GM19452 (cell line): ENCODE results near the gene USP9Y.
"Not testable (repeated sequence)": the region's sequence is repeated elsewhere in the genome, so short reads cannot be mapped to it uniquely, and the experiment has no call there.

ENCODE experiments used
- ATAC-seq: cut with Tn5 transposase; IDR thresholded peaks from one replicate; pipeline ENCODE4 v1.9.1; 2021; ENCODE audit not compliant: unreplicated experiment

USP9Y gene, protein sequence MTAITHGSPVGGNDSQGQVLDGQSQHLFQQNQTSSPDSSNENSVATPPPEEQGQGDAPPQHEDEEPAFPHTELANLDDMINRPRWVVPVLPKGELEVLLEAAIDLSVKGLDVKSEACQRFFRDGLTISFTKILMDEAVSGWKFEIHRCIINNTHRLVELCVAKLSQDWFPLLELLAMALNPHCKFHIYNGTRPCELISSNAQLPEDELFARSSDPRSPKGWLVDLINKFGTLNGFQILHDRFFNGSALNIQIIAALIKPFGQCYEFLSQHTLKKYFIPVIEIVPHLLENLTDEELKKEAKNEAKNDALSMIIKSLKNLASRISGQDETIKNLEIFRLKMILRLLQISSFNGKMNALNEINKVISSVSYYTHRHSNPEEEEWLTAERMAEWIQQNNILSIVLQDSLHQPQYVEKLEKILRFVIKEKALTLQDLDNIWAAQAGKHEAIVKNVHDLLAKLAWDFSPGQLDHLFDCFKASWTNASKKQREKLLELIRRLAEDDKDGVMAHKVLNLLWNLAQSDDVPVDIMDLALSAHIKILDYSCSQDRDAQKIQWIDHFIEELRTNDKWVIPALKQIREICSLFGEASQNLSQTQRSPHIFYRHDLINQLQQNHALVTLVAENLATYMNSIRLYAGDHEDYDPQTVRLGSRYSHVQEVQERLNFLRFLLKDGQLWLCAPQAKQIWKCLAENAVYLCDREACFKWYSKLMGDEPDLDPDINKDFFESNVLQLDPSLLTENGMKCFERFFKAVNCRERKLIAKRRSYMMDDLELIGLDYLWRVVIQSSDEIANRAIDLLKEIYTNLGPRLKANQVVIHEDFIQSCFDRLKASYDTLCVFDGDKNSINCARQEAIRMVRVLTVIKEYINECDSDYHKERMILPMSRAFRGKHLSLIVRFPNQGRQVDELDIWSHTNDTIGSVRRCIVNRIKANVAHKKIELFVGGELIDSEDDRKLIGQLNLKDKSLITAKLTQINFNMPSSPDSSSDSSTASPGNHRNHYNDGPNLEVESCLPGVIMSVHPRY (N-terminal part only)

DNA sequence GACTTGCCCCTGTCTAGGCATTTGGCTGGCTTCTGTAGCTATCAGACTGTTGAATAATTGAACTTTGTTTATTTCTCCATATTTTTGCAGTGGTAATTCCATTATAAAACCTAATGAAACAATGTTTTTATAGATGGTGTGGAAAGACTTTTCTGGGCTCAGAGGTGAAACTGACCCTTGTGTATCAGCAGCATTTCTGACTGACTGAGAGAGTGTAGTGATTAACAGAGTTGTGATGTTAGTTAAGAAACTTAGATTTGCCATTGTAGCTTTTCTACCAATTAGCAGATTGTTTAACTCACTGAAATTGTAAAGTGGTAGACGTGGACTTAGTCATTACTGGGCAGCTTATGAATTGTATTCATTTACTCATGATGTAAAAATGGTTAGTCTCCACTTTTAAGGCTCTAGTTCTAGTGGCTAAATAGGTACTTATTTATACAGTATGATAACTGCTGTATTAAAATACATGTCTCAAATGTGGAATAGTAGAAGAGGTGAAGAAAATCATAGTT lies at the start of gene USP9Y:
Gene USP9Y (plus strand): TSS at position 51 of the 515 bp plus-strand sequence. CDS start 8,217 bp downstream, outside the sequence.
- no peak for ATAC-seq

DNA sequence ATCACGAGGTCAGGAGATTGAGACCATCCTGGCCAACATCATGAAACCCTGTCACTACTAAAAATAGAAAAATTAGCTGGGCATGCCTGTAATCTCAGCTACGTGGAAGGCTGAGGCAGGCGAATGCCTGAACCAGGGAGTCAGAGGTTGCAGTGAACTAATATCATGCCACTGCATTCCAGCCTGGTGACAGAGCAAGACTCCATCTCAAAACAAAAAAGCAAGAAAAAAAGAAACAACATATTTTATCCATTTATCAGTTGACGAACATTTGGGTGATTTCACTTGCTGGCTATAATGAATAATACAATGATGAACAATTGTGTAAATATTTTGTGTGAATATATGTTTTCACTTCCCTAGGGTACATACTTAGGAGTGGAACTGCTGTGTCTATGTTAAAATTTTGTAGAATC lies 49.4 kb upstream of the USP9Y start:
- no peak for ATAC-seq

DNA sequence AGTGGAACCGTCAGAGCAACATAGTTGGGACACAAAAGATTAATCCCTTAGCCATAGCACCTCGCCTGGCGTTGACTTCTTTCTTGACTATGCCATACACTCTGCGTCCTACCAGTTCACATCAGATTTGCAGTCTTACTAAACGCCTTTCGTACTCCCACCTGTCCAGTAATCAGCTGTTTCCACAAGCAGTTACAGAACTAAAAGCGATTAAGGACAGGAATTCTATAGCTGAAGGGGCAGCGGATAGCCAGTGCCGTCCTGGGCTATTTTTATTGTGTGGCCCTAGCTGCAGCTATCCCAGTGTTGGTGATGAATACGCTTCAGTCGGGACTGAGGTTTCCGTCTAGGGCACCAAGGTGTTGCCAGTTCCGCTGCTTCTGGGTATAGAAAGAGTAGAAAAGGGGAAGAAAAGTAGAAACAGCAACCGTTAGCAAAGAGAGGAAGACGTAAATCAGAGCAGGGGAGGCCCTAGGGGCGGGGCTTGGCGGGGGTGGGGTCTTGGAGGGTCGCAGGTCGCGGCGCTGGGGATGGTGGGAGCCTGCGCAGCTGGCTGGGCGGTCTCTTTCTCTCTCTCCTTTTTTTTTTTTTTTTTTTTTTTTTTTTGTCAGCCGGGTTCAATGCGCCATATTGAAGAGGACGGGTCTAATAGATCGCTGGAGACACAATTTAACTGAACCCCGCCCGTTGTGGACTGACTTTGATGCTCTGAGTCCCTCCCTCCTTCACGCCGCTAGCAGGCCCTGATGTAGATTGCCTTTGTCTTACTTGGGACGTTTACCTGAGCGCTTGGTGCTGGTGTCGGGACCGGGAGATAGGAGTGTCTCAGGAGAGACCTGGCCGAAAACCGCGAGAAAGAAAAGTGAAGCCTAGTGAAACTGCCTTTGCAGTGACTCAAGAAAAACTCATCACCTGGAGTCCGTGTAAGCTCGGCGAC lies 39.0 kb upstream of the USP9Y start:
- peak; percentile 50 for ATAC-seq

DNA sequence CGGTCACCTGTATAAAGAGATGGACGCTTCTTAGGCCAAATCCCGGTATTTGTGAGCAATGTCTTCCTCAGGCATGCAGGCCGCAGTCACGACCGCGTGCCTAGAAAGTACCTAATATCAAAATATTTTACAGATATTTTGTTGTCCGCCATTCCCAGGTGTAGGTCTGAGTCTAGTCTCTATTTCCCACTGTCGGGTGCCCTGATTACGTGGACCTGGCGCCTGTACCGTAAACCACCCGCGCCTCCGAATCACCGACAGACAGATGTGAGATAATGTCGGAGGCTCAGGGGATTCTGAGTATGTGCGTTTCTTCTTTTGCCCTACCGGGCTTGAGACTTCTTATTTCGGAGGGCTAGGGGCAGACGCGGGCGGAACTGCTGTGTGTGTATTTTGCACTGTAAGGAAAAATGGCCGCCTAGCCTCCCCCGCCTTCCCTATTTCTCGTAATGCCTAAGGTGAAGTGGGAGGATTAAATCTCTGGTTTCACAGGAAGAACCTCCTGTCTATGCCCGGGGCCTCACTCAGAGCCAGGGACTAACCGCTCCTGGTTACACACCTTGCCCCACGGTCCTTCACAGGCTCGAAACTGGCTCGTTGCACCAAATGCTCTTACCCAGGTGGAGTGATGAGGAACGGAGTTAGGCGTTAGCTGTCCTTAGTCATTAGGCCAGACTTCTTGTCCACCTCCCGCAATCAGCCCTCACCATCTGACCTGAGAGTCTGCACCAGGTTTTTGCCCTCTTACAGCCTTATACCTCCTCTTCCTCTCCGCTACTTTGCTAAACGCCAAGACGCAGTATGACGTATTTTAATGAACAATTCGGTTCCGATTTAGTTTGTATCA lies 38.1 kb upstream of the USP9Y start:
- peak; percentile 51 for ATAC-seq

DNA sequence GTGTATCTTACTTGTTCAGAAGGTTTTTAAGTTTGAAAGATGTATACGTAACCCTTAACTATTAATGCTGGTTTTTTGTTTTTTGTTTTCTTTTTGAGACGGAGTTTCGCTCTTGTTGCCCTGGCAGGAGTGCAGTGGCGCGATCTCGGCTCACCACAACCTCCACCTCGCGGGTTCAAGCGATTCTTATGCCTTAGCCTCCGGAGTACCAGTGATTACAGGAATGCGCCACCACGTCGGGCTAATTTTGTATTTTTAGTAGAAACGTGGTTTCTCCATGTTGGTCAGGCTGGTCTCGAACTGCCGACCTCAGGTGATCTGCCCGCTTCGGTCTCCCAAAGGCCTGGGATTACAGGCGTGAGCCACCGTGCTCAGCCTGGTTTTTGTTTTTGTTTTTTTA lies 37.2 kb upstream of the USP9Y start:
- ATAC-seq = not testable (repeated sequence)

DNA sequence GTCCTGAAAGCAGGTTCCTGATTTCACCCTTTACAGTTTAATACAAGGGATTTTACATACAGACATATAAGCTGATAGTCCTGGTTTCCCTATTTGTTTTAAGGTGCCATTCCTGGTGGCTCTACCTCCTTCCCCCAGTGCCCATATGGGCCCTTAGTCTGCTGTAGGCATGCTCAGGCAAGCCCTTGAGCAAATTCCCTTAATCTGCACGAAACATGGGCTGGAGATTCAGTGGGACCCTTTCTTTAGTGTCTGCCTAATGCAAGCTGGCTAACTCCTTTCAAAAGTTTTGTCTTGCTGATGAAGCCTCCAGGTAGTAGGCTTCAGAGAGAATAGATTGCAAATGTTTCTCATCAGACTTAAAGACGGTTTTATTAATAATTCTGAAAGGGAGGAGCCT lies 22.9 kb upstream of the USP9Y start:
- no peak for ATAC-seq

DNA sequence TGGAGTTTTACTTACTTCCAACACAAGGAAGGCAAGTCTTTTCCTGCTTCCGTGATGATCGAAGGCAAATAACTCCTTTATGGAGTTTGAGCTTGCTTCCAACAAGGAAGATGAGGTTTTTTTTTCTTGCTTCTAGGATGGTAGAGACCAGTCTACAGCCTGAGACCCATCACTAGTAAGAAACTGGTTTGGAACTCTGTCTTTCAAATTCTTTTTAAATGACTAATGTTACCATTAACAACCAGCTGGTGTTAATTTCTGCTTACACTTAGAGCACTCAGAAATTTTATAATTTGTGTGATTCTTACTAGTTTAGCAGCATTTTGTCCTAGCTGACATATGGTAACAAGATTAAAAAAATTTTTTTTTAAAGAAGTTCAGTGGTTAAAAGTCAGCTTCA lies 19.5 kb upstream of the USP9Y start:
- no peak for ATAC-seq

DNA sequence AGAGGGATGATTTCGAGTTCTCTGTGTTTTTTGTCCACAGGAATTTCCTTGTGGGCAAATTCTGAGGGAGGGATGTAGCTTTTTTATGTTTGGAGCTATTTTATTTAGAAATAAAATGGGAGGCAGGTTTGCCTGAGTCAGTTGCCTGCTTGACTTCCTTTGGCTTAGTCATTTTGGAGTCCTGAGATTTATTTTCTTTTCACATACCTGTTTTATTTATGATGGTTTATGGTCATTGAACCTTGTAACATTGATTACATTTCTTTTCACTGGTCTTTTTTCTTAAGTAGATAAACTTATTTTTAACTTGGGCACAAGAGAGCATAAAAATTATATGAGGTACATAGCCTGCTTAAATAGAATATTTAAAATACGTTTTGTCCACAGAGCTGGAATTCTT lies 12.7 kb upstream of the USP9Y start:
- ATAC-seq = no peak

DNA sequence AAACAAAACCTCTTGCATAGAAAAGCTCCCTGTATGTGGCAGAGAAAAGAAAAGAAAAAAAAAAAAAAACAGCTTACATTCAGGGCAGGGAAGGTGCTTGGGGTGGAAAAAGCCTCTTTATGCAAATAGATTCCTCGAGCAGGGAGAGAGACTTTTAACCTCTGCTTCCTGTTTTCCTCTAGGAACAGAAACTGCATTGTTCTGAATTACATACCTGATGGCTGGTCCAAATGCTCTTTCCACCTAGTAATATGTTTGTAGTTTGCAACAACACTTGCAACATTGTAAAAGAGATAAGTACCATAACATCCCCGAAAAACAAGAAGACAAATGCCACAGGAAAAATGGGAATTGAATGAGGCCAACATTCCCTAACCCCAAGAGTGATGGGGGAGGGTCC lies 944 bp upstream of the USP9Y start:
- ATAC-seq = no peak

DNA sequence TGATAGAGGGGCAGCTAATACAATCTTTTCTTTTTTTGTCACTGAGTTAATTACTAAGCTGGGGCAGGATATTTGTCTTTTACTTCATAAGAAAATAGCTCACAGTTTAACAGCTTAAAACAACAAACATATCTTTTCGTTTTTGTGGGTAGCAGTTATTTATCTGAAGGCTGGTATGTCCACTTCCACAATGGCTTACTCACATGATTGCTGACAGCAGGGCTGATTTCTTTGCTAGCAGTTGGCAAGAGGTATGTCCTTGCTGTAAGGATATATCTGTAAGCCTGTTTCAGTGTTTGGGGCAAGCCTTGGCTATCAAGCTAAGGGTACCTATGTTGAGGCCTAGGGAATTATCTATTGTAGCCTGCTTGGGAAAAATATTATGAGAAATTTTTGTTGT lies 1.1 kb downstream of the USP9Y start:
- no peak for ATAC-seq

DNA sequence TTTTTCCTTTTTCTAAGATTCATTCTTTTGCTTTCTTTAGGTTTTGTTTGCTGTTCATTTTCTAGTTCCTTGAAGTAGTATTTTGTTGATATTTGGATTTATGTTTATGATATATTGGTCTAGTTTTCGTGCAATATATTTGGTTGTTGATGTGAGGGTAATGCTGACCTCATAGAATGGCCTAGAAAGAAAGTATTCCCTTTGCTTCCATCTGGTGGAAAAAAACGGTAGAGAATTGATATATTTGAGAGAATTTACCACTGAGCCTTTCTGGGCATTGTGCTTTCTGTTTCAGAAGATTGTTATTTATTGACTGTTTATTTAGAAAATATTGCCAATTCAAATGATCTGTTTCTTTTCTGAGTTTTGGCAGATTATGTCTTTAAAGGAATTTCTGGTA lies 9.4 kb downstream of the USP9Y start:
- ATAC-seq = no peak

DNA sequence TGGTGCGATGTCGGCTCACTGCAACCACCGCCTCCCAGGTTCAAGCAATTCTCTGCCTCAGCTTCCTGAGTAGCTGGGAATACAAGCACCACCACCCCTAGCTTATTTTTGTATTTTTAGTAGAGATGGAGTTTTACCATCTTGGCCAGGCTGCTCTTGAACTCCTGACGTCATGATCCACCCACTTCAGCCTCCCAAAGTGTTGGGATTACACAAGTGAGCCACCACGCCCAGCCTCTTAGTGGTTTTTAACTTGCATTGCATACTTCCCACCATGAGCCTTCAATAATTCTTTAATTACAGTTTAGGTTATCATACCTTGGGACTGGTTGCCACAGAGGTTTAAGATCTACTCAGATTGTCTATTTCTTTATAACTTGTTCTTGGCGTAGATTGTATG lies 14.3 kb downstream of the USP9Y start:
- ATAC-seq = no peak

DNA sequence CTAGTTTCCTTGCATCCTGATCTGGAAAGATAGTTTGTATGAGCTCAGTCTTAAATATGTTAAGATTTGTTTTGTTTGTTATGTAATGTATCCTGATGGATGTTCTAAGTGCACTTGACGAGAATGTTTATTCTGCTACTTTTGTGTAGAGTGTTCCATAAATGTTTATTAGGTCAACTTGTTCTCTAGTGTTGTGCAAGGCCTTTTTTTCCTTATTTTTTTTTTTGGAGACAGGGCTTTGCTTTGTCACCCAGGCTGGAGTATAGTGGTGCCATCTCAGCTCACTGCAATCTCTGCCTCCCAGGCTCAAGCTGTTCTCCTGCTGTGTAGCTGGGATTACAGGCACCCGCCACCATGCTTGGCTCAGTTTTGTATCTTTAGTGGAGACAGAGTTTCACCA lies 28.7 kb downstream of the USP9Y start:
- ATAC-seq = no peak

DNA sequence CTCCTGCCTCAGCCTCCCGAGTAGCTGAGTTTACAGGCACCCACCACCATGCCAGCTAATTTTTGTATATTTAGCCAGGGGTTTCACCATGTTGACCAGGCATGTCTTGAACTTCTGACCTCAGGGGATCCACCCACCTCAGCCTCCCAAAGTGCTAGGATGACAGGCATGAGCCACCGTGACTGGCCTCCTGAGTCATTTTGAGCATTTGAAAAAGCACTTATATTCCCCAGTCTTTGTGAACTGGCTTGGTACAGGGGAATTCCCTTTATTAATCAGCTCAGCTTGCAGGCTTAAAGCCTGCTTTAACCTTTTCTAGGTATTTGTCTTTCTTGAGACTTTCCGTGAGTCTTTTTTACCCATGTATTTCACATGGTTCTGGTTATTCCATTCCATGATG lies 32.6 kb downstream of the USP9Y start:
- ATAC-seq = no peak

DNA sequence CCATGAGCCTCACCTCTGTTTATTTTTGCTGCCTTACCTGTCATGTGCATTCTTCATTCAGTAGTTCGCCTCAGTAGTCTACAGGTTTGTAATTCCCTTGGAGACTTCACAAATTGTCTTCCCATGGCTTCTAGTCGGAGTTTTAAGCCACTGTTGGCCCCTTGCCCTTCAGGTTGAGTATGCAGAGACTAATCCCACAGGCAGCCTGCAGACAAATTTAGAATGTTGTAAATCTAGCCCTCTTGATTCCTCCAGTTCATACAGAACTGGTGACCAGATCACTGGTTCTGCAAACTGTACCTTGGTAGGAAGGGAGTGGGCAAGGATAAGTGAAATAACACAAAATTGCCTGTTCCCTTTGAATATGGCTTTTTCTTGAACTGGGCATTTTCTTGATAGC lies 33.0 kb downstream of the USP9Y start:
- no peak for ATAC-seq

DNA sequence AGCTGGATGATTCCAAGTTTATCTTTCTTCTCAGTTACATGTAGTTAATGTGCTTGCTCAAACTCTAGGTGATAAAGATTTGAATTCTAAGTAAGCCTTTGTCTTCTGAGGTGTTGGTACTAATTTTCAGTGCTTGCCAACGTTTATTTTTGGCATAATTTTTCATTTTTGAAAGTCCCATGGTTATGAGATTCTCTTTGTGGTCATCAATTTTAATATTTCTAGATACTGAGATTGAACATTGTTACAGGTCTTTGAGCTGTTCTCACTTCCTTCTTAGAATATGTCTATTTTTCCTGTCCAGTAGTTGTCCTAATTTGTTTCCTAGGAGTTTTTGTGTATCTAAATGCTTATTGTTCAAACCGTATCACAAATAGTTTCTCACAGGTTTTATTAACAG lies 40.4 kb downstream of the USP9Y start:
- ATAC-seq = no peak

DNA sequence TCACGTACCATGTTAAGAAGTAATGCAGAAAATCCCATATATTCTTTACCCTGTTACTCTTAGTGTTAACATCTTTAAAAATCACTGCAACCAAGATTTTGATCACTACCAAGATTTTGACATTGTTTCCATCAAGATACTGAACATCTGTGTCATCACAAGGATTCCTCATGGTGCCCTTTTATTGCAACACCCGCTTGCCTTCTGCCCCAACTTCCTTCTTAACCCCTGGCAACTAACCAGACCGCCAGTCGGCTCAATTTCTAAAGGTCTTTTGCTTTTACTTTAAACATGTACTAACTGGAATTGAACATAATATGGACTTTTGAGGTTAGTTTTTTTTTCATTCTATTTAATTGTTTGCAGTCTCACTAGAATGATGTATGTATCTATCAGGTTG lies 41.7 kb downstream of the USP9Y start:
- ATAC-seq = no peak

DNA sequence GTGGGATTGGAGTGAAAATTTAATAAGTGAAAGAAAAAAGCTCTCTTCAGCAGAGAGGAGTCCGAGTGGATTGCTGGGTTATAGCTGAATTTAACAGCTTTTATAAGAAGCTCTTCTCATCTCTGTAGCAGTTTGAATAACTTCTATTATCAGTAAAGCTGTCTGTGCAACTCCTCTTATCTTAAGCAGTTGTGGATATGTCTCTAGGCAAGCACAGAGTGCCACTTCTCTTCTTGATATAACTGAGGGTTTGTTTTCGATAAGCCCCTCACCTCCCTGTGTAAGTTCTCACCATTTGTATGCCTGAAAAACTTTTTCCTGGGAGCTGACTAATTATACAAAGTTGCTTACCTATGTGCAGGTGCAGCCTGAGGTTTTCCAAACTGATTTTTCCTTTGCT lies 43.1 kb downstream of the USP9Y start:
- no peak for ATAC-seq

DNA sequence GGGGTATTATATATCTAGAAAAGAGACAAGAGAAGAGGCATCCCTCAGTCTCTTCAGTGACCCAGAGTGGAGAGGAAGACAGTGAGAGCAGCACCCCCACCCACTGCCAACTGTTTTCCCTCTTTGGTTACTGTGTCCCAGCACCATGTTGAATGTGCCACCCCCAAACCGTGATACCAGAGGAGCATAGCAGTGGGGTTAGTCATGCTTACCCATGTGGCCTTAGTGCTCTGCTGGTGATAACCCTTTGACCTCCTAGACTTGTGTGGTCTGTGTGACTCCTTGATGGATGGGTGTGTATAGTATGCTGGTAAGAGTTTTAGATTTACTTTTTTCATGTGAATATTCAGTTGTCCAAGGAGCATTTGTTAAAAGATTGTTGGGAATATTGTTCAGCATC lies 48.3 kb downstream of the USP9Y start:
- ATAC-seq = no peak

DNA sequence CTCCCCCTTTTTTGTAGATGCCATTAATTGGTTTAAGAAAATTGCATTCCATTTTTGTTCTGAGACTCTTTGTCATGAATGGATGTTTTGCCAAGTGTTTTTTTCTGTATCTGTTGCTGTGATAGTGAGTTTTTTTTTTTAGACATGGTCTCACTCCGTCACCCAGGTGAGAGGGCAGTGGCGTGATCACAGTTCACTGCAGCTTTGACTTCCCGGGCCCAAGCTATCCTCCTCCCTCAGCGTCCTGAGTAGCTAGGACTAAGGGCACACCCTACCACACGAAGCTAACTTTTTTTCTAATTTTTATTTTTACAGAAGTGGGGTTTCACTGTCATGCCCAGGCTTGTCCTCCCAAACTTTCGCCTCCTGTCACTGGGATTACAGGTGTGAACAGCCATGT lies 51.8 kb downstream of the USP9Y start:
- ATAC-seq = no peak
